Measurements from ENCODE around the gene CREB1.
A peak's percentile ranks its signal among the peaks of the same experiment; 100 is the strongest.

Gene CREB1

DNA sequence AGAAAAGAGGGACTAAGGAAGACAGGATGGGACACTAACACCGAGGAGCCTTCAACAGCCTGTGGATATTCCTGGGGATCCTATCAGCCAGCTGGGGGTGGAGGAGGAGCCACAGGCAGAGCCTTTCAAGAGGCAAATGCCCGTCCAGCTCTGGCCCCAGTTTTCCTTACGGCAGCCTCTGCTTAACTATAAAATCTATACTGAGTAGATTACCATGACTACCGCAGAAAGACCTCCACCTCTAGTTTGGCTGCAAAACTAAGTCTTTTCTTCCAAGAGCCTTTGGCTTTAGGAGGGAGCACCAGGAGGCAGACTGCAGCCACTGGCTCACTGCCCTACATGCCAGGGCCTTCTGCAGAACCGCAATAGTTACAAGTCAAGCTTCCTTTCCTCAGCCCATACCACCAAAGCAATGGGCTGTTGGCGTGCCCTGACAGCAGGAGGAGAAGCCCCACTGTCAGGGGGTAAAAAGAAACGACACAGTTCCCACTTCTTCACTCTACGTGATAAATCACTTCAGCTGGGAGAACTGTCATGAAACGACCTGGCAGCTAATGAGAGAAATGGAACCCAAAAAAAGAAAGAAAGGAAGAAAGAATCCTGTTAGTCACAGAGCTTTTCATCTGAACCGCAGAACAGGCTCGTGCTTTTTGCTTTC lies 25.1 kb upstream of the CREB1 start:
- DNase-seq (no peak), ATAC-seq (no peak)

DNA sequence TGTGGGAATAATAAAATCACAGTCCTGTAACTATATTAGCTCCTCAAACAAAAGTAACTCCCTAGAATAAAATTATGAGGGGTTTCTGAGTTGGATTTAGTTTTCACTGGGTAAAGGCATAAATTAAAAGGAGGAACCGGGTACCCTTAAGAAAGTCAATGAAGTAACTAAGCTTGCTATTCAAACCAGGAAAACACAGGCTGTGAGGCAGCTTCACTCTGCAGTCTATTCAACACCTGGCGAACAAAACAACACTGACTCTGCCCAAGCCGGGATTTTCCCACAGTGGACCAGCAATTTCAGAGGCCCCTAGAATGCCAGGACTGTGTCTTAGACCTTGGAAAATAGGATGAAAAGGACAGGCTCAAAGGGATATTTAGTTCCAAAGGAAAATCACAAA lies 24.6 kb upstream of the CREB1 start:
- DNase-seq (no peak), ATAC-seq (no peak)

DNA sequence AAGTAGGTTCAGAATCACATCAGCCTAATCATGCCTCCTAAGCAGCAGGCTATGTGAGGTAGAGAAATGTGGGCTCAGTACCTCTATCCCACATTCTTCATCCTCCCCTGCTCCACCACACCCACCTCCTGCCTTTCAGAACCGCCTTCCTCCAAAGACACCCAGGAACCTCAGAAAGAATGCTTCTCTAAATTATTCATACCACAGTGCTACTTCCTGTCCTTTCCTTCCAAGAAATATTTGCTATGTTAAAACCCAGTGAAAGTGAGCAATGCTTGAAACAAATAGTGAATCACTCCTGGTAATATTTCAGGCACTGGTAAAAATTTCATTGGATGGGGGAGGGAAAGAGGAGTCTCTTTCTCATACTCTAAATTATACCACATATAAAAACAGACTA lies 24.0 kb upstream of the CREB1 start:
- peak; percentile 46 for DNase-seq
- ATAC-seq: peak; percentile 72

DNA sequence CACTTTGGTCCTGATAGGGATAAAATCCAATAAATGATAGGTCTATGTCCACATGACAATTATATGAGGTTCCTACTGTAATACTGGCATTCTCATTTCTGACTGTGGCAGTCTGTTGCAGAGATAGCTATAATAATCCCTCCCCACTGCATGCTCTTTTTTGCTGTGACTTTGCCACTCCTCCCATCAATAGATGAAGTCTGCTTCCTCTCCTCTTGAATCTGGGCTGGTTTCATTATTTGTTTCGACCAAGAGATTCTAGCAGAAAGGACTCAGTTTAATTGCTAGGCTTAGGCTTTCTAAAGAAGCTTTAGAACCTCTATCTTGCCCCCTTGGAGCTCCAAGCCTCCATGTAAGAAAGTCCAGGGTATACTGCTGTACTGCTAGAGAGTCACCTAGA lies 23.3 kb upstream of the CREB1 start:
- DNase-seq: no peak
- ATAC-seq: no peak

DNA sequence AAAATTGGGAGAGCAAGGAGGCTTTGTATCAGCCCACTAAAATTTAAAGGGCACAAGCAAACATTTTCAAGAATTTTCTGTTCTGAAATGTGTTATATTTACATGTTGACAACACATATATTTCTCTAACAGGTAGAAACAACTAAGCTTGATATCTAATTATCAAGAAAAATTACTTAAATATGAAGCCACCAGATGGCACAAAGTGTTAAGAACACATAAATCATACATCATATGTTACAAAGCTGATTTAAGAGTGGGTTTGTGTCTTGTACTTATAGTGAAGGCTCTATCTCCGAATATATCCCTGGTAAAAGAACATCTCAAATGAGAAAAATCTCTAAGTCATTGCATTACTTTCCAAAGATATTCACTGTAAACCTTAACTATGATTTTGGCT lies 19.6 kb upstream of the CREB1 start:
- ATAC-seq: no peak

DNA sequence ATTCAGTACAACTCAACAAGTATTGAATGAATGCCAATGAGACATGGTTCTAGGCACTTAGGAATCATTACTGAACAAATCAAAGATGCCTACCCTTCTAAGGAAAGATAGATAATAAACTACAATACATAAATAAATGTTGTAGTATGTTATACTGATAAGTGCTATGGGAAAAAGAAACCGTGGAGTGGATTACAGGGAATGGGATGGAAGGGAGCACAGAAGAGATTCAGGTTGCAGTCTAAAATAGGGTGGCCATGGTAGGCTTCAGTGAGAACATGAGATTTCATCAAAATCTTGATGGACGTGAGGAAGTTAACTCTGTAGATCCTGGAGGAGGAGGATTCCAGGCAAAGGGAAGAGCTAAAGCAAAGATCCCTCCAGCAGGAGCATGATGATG lies 17.9 kb upstream of the CREB1 start:
- ATAC-seq (no peak), DNase-seq (no peak)

More for the DNA sequence above, 19.6 kb upstream of the CREB1 start:
- no peak for DNase-seq

DNA sequence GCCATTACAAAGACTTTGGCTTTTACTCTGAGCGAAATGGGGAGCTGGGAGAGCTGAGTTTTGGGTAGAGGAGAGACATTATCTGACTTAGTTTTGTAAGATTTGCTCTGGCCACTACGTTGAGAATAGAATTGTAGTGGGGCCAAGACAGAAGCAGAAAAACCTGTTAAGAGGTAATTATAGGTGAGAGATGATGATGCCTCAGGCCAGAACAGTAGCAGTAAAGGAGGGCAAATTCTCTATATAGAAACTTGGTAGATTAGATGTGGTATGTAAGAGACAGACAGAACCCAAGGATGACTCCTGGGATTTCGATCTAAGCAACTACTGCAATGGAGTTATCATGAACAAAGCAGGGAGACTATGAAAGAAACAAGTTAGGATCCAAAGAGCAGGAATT lies 17.4 kb upstream of the CREB1 start:
- DNase-seq: no peak
- ATAC-seq: no peak

DNA sequence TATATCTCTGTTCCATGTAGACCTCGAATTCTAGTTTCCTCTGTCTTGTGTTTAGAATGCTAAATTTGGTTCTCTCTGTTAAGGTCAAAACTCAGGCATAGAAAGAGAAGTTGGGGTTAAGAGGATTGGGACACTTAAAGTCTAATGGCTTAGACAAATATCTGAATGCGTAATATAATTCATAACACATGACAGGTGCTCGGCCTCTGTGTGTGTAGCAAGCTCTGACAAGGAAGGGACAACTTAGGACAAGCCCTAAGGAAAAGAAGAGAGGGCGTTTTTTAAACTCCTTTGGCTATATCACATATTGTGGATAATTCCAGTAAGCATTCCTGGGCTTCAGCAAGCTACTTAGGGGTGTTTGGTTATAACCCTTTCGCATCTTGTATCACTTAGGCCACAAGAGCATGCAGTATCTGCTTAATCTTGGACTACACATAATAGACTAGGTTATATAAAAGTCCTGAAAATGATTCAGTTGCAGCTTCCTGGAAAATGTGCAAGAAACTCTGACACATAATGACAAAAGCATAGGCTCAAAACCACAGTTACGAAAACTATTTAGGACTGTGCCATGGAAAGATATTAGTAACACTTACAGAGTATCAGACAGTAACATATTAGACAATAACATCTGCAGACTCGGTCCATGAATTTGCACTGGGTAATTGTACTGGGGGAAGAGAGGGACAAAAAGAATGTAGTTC lies 16.1 kb upstream of the CREB1 start:
- DNase-seq: no peak
- peak; percentile 86 for ATAC-seq

DNA sequence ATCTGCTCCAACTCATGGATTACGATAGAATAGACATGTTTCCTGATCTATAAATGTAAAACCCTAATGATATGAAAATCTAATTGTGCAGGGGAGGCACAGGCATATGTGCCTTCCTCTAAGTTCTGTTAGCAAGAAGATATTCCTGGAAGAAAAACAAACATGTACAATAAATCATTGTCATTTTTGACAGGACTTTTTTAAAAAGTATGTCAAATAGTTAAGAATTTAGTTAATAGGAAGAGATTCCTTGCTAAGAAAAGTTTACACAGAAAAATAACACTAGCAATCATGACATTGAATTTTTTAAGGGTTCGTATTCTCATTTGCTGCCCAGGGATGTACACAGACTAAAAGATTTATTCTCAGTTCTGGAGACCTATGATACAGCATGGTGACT lies 15.3 kb upstream of the CREB1 start:
- DNase-seq (no peak), ATAC-seq (no peak)

DNA sequence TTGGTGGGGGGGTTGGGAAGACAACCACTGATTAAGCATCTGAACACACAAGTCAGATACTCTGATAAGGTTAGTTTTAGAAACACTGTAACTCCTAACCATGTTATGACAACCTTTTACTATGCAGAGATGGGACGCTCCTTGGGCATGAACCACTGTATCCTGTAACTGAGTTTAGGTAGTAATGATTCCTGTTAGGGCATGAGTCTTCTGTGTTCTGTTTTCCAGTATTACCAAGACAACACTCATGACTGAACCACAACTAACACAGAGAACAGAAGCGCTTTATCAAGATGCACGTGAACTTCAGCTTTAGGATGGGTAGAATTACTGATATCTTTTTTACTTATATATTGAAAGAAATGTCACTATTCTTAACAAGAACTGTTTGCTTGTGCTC lies 14.1 kb upstream of the CREB1 start:
- ATAC-seq (peak; percentile 57), DNase-seq (no peak)

DNA sequence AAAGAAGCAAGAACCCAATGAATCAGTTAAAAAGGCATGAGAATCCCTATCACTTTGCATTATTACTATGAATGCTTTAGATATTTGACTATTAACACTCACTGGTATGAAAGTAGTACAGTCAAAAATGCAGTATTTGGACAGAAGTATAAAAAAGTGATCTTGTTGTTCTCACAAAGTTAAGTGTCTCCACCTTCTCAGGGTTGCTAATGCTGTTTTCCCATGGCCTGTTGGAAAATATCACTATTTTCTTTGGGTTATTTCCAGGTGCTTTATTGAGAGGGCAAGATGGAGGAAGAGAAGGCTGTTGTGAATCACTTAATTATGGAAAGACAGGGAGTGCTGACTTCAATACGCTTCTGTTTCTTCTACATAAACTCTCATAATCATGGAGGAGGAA lies 13.6 kb upstream of the CREB1 start:
- no peak for DNase-seq

DNA sequence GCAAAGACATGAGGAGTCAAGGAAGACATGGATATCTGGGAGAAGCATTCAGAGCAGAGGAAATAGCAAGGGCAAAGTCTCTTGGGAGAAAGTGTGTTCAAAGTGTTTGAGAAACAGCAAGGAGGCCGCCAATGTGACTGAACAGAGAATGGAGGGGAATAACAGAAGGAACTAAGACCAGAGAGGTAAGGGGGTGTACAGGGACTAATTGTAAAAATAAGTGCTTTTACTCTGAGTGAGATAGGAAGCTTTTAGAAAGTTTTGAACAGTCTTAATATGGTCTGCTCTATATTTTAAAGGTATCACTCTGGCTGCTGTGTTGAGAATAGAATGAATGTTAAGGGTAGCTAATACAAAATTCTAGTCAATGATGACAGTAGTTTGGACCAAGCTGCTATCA lies 6.8 kb upstream of the CREB1 start:
- no peak for DNase-seq
- no peak for ATAC-seq

More for the DNA sequence above, 13.6 kb upstream of the CREB1 start:
- no peak for ATAC-seq

DNA sequence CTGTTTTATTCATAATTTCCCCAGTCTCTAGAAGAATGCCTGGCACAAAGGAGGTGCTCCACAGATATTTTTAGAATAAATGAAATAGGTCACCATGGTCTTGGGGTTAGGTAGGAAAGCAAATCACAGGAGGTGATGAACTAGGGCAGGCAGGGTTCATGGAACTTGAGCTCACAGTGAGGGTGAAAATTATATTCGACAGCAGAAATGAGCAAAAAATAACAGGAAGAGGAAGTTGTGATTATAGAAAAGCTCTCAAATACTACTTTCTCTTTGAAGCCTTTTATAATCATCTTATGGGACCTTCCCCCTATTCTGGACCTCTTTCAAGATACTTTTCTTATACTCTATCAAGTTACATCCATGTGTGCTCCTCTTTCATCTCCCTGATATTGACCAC lies 4.5 kb upstream of the CREB1 start:
- ATAC-seq: no peak
- DNase-seq: no peak

DNA sequence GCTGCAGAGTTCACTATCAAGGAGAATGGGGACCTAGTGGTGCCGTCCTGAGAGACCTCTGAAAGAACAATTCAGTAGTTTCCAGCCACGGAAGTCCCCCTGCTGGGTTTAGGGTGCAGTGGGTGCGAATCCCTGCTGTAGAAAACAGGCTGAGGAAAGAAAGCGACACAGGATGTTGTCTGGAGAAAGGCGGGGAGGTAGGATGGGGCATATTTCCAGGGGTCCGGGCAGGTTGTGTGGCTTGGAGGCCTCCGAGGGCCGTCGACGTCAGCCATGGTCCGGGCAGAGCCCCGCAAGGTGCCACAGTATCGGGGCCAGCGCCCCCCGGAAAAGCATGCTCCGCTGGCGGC lies 807 bp upstream of the CREB1 start:
- peak; percentile 25 for ATAC-seq
- DNase-seq: peak; percentile 72

DNA sequence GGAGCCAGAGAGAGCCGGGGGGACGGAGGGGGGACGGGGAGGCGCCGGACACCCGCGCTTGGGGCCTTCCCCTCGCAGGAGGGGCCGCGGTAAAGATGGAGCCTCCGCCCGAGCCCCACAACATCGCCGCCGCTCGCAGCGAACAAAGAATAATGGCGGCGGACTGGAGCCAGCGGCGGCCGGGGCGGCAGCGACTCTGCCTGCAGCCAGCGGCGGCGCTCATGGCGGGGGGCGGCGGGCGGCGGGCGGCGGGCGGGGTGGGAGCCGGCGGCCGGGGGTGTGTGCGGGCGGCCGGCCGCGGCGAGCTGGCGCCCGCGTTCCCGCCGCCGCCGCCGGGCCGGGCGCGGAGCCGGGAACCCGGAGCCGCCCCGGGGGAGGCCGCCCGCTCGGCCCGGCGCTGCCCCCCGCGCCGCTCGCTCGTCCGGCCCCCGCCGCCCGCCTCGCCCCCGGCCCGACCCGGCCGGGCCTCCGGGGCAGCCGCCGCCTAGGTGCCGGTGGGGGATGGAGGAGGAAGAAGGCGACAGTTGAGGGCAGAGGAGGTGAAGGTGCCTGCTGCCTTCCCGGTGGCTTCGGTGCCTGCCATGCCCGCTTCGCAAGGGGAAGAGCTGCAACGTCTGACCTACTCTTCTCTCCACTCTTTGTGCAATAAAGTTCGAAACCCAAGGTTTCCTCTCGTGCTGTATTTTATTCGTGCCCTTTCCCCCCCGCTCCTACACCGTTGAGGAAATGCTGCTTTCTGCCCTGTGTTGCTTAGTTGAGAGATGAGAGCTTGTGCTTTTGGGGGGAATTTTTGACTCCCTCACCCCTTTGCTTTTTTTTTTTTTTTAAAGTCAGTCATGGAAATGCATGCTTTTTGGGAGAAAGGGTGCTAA lies 634 bp downstream of the CREB1 start:
- ATAC-seq (no peak), DNase-seq (peak; percentile 60)

DNA sequence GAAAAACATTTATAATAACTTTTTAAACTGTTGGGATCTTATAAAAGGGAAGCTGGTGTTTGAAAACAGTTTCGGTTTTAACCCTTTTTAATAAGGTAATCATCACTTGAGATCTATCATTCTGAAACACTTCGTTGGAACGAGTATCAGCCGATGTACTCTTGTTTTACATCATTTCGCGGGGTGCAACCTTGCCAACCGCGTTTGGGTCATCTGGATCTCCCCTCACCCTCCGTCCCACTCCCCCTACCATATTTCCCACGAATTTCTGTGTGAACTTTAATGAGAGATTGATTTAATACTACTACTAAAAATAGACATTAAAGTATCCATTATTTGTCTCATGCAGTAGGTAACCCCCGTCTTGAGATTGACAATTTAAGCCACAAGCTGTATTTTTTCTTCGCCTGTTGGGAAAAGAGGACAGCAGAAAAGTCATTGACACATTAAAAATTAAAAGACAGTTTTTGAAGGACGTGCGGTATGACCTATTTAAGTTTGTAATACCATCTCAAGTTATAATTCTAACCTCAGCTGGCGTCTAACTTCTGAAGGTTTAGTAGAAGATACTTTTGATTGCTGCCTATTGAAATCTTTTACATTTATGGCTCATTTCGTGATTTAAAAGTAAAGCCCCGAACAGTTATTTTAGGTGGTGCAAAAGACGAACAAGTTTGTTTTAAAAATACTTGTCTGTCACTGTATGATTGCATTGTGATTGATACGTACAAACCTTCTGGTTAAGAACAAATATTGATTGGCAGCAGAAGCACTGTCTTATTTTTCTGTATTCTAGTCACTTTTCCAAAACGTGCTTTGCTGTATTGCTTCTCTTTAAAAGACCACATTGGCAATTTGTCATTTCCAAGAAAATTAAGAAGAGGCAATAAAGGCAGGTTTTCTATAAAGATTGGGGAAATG lies 1.5 kb downstream of the CREB1 start:
- DNase-seq: peak; percentile 42

DNA sequence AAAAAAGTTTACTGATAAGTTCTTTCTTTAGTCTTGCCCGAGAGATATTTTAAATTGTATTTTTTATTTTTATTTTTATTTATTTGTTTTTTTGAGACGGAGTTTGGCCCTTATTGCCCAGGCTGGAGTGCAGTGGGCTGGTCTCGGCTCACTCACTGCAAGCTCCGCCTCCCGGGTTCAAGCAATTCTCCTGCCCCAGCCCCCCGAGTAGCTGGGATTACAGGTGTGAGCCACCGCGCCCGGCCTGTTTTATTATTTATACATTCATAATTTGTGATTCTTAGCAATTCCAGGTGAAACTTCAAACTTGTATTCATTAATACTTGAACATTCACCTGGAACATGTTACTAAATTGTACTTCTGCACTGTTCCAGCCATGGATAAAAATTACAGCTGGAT lies 2.9 kb downstream of the CREB1 start:
- ATAC-seq (no peak), DNase-seq (no peak)

More for the DNA sequence above, 1.5 kb downstream of the CREB1 start:
- ATAC-seq: no peak

DNA sequence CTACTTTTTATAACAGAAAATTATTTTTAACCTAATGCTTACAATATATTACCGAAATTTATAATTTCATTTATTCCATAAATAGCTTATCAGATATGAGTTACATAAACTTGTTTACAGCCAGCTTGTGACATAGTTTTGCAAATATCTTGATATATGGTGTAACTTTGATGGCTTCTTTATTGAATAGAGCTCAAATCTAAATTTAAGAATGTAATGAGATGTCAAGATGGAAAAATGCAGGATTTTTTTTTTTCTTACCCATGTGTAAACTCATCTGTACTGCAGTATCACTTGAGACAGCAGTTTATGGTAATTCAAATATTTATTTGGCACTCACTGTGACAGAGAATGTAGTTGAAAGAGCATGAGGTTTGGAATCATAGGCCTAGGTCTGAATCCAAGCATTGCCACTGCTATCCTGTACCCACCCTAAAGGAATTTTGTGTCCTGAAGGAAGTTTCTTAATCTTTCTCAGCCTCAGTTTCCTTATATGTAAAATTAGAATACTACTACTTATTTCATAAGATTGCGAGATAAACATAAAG lies 3.8 kb downstream of the CREB1 start:
- DNase-seq (no peak), ATAC-seq (no peak)

DNA sequence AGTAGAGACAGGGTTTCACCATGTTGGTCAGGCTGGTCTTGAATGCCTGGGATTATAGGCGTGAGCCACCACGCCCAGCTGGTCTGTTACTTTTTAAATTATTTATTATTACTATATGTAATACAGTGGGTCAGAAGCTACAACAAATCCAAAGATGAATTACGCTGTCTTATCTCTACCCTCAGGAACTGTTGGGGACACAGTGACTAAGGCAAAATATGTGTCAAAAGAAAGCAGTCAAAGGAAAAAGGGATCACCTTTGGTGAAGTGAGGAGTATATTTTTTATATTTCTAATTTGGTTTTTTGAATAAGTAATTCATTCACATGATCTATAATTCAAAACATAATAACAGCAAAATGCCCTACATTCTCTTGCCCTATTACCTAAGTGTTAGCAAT lies 4.7 kb downstream of the CREB1 start:
- DNase-seq (no peak), ATAC-seq (no peak)

DNA sequence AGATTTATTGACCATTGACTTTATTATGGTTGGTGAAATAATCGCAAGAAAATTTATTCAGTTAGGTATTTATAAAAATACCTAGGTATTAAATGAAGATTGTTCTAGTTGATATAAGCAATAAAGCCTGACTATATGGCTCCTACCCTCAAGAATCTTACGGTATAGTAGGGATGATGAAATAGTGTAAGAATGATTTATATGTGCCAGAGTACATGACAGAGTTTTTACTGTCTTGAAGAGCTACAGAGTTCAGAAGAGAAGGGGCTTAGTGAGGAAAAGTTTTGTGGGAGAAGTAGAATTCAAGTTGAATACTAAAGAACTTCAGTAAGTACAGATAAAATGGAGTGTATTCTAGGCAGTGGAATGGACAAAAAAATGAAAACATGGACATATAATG lies 9.7 kb downstream of the CREB1 start:
- no peak for ATAC-seq
- no peak for DNase-seq

DNA sequence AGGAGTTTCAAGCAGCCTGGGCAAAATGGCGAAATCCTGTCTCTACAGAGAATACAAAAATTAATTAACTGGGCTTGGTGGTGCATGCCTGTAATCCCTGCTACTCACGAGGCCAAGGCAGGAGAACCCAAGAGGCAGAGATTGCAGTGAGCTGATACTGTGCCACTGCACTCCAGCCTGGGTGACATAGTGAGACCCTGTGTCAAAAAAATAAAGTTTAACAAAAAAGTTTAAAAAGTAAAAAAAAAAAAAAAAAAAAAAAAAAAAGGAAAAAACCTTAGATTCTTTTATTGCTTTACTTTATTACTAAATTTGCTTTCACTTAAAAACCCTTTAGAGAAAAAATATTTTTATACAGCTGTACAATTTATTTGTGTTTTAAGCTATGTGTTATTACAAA lies 10.7 kb downstream of the CREB1 start:
- no peak for ATAC-seq
- DNase-seq: no peak

DNA sequence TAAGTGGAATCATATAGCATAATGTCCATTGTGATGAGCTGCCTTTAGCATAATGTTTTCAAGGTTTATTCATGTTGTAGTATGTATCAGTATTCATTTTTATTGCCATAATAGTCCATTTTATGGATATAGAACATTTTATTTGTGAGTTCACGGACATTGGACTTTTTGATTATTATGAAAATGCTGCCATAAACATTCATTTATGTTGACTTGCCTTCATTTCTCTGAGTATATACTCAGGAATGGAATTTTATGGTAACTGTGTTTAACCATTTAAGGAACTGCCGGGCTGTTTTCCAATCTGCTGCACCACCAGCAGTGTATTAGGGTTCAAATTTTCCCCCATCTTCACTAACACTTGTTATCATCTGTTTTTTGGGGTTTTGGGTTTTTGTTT lies 12.2 kb downstream of the CREB1 start:
- ATAC-seq: no peak
- no peak for DNase-seq

All from stimulated activated naive CD8-positive, alpha-beta T cell treated with anti-CD3 and anti-CD28 coated beads, Interleukin-15, Interleukin-2, amounts not matched to agents 100 U/mL and 50 U/mL, for 24 hours (primary cell).